GM19455 (cell line): ENCODE results near the gene CACNA2D3.
"Not testable (repeated sequence)": the region's sequence is repeated elsewhere in the genome, so short reads cannot be mapped to it uniquely, and the experiment has no call there.

ENCODE experiments used
- ATAC-seq: cut with Tn5 transposase; IDR thresholded peaks from one replicate; pipeline ENCODE4 v1.9.1; 2021; ENCODE audit not compliant: unreplicated experiment

Gene CACNA2D3

DNA sequence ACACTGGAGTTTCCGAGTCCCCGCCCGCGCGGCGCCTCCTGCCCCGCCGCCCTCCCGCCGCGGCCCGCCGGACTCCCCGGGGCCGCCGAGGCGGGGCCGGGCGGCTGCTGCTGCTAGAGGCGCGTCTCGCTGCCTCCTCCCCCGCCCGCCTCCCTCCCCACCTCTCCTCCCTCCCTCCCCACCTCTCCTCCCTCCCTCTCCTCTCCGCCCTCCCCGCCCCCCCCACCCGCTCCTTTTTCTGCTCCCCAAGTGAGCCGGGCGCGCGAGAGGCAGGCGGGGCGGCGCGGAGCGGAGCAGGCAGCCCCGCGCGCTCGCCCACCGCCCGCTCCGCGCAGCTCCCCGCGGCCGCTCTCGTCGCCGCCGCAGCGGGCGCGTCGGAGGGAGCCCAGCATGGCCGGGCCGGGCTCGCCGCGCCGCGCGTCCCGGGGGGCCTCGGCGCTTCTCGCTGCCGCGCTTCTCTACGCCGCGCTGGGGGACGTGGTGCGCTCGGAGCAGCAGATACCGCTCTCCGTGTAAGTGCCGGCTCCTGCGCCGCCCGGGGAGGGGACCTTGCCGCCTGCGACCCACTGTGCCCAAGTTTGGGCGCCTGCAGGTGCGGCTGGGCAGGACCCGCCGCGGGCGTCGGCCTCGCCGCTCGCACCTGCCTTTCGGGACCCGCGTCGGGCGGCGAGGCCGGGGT, at the start of gene CACNA2D3:
Gene CACNA2D3, plus strand, starts transcription at position 229 of the 679 bp plus-strand sequence.
- no peak for ATAC-seq

GRCh38 chr3:54073386-54073785, 49.0 kb upstream of the CACNA2D3 start:
- no peak for ATAC-seq

GRCh38 chr3:54079314-54079713, 43.0 kb upstream of the CACNA2D3 start:
- no peak for ATAC-seq

DNA sequence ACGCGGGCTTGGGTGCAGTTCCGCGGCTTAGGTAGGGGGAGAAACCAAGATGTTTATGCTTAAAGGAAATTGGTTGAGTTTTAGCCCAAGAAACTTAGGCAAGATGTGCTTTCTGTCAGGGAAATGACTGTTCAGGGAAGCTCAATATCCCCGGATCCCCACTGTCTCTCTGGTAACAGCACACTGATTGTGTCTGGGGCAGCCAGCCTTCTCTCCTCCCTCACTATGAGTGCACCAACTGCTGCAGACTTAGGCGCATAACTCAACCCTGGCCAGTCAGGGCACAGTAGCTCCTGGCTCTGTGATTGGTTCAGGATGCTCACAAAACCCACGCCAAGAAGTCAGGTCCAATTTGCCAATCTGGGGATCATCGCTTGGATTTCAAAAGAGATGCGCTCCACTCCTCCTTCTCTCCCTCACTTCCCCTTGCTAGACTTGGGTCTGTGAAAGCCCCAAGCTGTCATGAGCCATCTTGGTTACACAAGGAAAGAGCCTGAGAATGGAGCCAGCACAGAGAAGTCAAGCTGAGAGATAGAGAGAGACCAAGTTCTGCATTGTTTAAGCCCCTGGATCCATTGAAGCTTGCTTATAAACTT, 42.5 kb upstream of the CACNA2D3 start:
- ATAC-seq = no peak

DNA sequence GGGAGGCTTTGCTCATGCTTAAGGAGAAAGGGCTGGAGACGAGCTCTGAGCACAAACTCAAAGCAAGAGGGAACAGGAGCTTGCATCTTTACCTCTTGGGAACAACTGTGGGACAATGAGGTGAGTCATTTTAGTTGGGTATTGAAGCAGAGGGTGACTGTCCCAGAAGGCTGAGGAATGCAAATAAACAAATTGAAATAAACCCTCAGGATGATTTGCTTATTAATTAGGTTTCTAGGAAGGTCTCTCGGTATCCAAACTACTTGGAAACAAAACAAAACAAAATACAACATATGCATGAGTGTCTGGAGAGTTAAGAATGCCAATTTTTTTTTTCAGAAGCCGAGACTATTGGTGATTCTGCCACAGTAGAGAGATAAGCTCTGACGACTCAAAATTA, 38.4 kb upstream of the CACNA2D3 start:
- no peak for ATAC-seq

DNA sequence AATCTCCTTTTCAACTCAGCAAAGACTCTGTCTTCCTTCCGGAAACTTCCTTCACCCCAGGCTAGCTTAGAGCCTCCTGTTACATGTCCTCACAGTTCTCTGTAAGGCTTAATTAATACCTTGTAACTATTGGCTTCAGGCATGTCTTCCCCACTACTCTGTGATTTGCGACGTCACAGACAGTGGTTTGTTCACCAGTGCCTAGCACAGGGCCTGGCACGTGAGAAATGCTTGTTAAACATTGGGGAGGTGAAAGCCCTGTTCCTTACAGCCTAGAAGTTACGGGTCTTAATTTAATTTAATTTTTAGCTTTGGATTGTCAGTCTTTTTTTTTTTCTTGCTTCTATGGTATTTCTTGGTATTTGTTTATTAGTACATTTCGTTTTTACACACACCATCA, 36.4 kb upstream of the CACNA2D3 start:
- no peak for ATAC-seq

DNA sequence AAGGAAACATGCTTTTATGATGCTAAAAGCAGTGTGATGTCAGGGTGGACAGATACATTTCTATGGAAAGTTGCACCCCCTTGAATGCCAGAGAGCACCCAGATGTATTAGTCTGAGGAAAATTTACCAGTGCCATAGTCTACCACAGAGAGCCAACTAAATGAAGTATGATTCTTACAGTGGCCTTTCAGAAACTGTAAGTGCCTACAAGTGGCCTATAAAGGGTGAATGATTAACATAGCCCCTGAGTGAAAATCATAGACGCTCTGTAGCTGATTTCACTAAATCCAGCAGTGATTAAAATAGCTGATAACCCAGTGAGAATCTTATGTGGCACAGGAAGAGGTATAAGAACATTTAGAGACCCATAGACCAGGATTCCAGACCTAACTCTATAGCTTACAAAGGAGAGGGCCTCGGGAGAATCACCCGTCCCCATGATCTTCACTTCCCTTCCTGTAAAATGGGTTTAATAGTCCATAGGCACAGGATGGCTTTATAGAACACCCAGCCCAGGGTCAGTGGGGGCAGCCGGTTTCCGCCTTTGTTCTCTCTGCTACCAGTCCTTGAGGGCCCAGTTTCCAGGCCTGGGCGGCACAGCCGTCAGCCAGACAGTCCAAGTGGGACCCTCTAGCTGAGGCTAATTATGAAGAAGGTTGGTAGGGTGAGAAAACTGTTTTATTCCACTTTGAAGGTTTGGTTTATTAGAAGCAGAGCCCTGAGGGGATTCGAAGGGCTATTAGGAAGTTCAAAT, 35.5 kb upstream of the CACNA2D3 start:
- no peak for ATAC-seq

- ATAC-seq = no peak
These were observed 34.6 kb upstream of the CACNA2D3 start for GRCh38 chr3:54087581-54088410.

DNA sequence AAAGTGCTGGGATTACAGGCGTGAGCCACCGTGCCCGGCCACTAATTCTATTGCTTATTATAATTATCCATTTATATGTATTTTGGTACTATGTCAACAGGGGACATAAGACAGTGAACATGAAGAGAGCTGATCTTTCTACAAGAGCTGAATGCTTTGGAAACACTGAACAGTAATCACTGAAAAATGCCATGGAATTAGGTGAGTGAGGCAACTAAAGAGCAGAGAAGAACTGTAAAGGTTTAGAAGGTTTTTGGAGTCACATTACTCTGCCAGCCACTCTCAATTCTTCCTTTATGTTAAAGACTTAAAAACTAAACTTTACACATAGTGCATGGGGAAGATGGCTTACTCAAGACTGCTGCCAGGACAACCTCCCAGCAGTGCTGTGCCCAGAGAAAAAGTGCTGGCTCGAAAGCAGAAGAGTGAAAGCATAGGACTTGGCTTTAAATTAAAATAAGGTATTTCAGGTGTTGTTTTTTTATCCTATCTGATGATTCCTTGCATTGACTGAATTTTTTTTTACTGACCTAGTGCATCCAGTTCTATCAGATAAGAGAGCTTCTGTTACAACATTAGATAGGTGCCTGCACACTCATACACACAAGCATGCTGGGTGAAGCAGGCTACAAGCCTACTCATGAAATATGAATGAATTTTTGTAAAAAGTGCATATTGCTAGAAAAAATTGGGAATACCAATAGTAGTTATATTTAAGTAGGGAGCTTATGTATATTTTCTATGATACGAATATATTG, 28.7 kb upstream of the CACNA2D3 start:
- no peak for ATAC-seq

- ATAC-seq = no peak
These were observed 27.4 kb upstream of the CACNA2D3 start for GRCh38 chr3:54094926-54095325.

DNA sequence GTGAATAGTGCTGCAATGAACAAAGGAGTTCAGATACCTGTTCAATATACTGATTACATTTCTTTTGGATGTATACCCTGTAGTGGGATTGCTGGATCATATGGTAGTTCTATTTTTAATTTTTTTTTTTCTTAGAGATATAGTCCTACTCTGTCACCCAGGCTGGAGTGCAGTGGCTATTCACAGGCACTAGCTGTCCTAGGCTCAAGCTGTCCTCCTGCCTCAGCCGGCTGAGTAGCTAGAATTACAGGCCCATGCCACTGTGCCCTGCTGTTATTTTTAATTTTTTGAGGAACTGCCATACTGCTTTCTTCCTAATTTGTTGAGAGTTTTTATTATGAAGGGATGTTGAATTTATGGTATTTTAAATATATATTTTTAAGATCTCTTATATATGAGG, 23.0 kb upstream of the CACNA2D3 start:
- ATAC-seq = no peak

DNA sequence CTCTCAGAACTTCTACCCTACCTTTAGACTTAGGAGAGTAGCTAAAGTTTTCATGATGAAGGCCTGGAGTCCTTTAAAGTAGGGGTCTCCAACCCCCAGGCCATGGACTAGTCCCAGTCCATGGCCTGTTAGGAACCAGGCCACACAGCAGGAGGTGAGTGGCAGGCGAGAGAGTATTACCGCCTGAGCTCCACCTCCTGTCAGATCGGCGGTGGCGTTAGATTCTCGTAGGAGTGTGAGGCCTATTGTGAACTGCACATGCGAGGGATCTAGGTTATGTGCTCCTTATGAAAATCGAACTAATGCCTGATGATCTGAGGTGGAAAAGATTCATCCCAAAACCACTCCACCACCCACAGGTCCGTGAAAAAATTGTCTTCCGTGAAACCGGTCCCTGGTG, 18.3 kb upstream of the CACNA2D3 start:
- ATAC-seq = no peak

DNA sequence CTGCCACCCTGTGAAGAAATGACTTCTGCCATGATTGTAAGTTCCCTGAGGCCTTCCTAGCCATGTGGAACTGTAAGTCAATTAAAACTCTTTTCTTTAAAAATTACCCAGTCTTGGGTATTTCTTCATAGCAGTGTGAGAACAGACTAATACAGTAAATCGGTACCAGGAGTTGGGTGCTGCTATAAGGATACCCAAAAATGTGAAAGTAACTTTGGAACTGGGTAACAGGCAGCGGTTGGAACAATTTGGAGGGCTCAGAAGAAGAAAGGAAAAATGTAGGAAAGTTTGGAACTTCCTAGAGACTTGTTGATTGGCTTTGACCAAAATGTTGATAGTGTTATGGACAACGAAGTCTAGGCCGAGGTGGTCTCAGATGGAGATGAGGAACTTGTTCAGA, 6.2 kb upstream of the CACNA2D3 start:
- not testable (repeated sequence) for ATAC-seq

DNA sequence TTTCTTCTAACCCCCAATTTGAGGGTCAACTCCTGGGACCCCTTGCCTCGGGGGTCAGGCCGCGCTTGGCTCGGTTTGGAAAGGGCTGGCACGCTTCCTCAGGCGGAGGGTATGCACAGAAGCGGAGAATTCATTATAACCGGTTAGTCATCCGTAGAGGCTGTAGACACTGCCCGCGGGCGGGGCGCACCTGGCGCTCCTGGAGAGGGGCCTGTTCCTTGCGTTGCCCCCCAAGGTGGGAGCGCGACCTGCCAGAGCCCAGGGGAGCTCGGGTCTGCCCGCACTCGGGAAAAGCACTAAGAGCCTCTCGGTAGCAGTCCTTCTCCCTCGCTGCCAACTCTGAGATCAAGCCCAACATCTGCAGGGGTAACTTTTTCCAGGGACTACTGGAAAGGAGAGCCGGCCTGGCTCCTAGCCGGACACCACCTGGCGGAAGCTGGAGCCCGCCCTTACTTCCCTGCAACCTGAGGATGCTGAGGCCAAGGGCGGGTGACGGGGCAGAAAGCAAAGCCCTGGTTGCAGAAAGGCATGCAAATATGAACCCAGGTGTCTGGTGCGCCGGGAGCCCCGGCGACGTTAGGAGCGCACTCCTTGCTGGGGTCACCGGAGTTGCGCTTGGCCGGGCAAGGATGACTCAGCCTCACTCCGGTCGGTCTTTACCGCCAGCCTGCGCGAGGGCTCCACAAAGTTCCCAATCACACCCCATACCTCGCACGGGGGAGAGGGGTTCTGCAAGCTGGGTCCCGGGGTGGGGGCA, 1.5 kb upstream of the CACNA2D3 start:
- ATAC-seq = no peak

GRCh38 chr3:54121414-54122323, 683 bp upstream of the CACNA2D3 start:
- no peak for ATAC-seq

GRCh38 chr3:54123003-54123775, 837 bp downstream of the CACNA2D3 start:
- ATAC-seq = no peak

DNA sequence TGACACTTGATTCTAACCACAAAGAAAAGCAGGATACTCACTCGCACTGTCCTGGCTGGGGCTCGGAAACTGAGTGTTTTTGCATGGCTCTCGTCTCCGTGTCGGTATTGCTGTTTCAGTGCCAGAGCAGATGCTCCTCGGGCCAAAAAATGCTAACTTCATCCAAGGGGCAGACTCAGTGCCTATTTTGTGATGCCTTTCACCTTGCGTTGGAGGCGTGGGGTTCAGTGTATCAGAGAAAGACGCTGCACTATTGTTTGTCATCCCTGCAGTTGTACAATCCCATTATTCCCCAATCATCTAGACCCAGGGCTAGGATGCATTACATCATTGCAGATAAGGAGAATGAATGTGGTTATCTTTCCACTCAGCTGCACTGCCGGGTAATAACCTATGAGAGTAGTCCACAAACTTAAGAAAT, 1.4 kb downstream of the CACNA2D3 start:
- no peak for ATAC-seq

GRCh38 chr3:54125300-54125699, 2.9 kb downstream of the CACNA2D3 start:
- ATAC-seq = no peak
